Globus pallidus (tissue), 1 donor: Measurements from ENCODE around the gene HYI.
A peak's percentile ranks its signal among the peaks of the same experiment; 100 is the strongest.
"Not testable (repeated sequence)": the region's sequence is repeated elsewhere in the genome, so short reads cannot be mapped to it uniquely, and the experiment has no call there.

Experiments used
- DNase-seq: peaks from one replicate; pipeline ENCODE4 v3.0.0-alpha.2; 2015; ENCODE audit warnings: low spot score

HYI gene, protein sequence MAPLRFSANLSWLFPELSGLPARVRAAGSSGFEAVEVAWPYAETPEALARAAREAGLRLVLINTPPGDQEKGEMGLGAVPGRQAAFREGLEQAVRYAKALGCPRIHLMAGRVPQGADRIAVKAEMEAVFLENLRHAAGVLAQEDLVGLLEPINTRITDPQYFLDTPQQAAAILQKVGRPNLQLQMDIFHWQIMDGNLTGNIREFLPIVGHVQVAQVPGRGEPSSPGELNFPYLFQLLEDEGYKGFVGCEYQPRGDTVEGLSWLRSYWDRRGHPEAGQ

DNA sequence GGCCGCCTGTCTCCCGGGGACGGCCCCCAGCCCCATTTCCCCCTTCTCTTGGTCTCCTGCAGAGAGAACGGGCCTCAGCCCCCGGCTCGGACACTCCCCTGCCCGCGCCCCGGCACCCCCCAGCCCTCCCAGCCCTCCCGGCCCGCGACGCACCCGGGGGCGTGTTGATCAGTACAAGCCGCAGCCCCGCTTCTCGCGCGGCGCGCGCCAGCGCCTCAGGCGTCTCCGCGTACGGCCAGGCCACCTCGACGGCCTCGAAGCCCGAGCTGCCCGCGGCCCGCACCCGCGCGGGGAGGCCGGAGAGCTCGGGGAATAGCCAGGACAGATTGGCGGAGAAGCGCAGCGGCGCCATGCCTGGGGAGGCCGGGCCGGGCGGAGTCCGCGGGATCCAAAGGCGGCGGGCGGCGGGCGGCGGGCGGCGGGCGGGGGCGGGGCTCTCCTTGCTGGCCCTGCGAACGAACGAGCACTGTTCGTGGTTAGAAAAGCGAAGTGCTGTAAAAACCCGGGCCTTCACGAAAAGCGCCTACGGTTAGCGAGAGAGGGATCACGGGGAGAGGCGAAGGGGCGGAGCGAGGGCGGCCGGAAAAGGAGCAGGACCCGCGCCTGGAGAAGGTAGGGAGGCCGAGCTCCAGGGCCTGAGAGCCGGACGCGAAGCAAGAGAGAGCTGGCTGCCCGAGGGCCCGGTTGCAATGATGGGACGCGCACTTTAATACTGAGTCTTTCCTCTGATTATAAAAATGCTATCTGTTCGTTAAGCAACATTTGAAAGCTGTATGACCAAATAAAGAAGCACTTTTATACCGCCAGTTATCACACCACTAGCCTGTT lies at the start of gene HYI:
TSS of gene HYI (minus strand) at position 490 of the 828 bp plus-strand sequence. CDS start at position 352, 138 bp downstream.
- DNase-seq = peak; percentile 79

DNA sequence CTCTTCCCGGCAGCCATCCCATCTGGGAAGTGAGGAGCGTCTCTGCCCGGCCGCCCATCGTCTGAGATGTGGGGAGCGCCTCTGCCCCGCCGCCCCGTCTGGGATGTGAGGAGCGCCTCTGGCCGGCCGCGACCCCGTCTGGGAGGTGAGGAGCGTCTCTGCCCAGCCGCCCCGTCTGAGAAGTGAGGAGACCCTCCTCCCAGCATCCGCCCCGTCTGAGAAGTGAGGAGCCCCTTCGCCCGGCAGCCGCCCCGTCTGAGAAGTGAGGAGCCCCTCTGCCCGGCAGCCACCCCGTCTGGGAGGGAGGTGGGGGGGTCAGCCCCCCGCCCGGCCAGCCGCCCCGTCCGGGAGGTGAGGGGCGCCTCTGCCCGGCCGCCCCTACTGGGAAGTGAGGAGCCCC lies 48.1 kb upstream of the HYI start:
- DNase-seq = not testable (repeated sequence)

DNA sequence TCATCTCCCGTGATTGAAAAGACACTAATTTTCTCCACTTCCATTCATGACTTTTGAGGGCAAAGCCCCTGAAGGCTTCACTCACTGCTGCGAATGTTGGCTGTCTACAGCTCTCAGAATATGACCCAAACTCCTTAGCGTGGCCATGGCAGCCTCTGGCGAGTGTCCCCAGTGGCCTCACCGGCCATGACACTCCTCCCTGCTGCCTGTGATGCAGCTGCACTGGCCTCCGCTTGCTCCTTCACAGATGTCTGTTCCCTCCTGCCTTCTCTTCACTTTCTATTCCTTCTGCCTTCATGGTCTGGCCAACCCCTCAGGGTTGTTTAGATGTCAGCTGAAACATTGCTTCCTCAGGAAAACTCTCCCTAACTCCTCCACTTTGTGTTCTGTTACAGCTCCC lies 46.2 kb upstream of the HYI start:
- DNase-seq = no peak

DNA sequence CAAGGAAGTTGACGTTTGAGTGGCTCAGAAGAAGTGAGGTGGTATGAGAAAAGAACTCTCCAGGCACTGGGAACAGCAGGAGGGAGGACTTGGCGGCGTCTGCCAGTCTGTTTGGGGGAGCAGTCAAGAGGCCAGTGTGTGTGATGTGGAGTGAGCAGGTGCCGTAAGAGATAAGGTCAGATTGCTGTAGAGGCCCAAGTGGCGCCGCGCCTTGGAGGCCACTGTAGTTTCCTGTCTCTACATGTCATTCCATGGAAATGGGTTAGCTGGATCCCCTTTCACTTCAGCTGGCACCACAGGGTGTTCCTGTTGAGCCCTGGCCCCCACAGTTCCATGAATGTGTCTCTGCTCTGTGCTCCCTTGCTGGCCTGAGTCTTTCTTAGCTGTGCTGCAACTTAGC lies 41.5 kb upstream of the HYI start:
- no peak for DNase-seq

DNA sequence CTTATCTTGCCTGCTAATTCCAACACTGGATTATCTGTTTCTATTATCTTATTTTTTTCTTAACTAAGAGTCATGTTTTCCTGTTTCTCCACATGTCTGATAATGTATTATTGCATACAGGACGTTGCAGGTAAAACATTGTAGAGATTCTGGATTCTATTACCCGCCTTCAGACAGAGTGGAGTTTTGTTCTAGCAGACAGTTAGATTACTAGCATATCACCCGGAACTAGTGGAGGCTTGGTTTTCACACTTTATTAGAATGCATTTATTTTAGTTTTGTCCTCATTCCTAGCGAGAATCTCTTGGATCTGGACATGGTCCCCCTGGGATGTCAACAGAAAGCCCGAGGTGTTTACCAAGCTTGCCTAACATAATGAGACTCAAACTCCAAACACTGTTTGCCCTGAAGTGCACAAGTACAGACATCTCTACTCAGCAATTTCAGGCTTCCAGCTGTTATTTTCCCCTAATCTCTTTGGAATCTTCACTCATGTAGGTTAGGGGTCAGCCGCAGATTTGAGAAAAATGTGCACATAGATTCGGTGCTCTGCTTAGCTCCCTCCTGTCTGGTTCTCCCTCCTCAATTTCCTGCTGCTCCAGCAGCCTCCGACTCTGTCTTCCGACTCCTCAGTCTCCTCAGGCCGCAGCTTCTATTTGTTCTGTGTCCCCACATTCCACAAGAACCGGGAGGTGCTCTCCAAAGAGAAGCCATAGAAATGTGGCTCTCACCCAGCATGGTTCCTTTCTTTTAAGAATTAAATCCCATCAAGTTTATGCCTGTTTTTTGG lies 40.1 kb upstream of the HYI start:
- no peak for DNase-seq

DNA sequence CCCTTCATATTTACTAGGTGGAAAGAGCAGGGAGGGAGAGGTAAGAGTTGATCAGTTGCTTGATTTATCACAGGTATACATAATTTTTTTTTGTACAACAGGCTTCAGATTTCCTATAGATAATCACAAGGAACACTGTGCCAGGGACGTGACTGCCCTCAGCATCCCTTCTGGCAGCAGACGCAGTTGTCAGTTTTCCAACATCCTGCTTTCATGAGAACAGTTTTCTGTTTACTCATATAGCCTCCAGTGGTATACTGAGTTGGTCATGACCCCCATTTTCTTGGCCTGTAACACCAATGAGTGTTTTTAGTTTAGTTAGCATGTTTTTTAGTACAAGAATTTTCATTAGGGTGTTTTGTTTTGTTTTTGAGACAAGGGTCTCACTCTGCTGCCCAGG lies 39.1 kb upstream of the HYI start:
- no peak for DNase-seq

DNA sequence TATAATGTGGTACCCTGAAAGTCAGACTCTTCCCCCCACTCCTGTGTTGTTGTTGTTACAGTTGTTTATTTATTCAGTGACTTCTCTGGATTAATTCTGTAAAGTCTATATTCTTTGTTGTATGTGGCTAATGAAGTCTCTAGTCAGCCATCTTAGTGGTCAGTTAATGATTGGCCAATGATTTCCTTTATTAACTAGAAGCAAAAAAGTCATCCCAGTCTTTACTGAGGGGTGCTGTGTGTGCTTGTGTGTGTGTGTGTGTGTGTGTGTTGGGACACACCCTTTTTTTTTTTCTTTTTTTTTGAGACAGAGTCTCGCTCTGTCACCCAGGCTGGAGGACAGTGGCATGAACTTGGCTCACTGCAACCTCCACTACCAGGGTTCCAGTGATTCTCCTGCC lies 37.3 kb upstream of the HYI start:
- DNase-seq = no peak

DNA sequence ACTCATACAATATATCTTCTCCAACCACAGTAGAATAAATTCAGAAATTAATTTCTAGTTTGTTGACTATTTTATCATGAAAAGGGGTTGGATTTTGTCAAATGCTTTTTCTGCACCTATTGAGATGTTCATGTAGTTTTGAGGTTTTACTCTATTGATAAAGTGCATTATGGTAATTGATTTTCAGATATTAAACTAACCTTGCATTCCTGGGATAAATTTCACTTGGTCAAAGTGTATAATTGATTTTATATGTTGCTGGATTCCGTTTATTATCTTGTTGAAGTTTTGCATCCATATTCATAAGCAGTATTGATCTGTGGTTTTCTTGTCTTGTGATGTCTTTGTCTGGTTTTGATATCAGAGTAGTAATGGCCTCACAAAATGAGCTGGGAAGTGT lies 34.4 kb upstream of the HYI start:
- no peak for DNase-seq

DNA sequence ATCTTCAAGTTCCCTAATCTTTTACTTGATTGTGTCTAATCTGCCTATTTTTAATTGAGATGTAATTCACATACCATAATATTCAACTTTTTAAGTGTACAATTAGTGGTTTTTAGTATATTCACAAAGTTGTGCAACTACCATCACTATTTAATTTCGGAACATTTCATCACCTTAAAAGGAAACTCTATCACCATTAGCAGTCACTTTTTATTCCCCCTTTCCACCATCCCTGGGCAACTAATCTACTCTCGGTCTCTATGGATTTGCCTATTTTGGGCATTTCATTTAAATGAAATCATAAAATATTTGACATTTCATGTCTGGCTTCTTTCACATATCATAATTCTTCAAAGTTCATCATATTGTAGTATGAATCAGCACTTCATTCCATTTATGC lies 30.6 kb upstream of the HYI start:
- DNase-seq = no peak

DNA sequence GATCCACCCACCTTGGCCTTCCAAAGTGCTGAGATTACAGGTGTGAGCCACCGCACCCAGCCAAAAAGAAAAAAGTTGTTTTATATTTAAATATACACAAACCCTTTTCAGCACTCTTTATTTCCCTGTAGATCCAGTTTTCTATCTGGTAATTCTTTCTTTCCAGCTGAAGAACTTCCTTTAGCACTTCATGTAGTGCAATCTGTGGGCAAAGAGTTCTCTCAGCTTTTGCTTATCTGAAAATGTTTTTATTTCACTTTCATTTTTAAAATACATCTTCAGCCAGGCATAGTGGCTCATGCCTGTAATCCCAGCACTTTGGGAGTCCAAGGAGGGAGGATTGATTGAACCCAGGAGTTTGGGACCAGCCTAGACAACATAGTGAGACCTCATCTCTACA lies 28.5 kb upstream of the HYI start:
- no peak for DNase-seq

DNA sequence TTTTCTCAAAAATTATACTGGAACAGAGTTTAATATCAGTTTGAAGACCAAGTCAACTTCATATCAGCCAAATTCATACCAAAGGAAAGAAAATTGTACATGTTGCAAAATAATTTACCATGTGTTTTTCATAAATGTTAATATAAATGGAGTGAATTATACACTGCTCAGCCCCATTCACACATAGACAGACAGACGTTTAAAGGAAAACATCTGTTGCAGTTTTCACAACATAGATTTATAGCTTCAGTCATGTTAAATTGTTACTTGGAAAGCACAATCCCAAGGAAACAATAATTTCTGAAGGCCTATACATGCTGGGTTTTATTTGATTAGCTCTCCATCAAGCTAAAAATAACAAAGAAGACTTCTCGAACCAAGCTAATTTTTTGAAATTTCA lies 27.8 kb upstream of the HYI start:
- no peak for DNase-seq

DNA sequence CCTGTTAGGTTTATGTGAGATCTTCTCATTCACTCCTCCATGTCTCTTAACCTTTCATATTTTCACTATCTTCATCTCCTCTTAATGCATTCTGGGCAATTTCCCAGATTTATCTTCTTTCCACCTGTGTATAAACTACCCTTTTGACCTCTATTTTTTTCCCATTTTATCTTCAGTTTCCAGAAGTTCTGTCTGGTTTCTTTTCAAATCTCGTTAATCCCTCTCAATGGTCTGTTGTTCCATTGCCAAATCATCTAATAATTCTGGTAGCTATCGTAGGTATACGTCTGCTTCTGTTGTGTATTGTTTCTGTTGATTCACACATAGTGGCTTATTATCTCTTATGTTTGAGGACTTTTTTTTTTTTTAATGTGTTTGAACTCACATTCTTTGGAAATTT lies 25.7 kb upstream of the HYI start:
- no peak for DNase-seq

DNA sequence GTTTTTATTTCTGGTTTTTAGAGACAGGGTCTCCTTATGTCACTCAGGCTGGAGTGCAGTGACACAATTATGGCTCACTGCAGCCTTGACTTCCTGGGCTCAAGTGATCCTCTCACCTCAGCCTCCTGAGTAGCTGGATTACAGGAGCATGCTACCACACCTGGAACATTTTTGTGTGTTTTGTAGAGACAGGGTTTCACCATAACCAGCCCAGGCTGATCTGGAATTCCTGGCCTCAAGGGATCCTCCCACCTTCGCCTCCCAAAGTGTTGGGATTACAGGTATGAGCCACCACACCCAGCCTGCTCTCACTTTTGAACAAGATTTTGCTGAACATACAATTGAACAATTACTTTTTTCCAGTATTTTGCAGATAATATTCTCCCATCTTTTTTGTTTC lies 24.0 kb upstream of the HYI start:
- DNase-seq = no peak

DNA sequence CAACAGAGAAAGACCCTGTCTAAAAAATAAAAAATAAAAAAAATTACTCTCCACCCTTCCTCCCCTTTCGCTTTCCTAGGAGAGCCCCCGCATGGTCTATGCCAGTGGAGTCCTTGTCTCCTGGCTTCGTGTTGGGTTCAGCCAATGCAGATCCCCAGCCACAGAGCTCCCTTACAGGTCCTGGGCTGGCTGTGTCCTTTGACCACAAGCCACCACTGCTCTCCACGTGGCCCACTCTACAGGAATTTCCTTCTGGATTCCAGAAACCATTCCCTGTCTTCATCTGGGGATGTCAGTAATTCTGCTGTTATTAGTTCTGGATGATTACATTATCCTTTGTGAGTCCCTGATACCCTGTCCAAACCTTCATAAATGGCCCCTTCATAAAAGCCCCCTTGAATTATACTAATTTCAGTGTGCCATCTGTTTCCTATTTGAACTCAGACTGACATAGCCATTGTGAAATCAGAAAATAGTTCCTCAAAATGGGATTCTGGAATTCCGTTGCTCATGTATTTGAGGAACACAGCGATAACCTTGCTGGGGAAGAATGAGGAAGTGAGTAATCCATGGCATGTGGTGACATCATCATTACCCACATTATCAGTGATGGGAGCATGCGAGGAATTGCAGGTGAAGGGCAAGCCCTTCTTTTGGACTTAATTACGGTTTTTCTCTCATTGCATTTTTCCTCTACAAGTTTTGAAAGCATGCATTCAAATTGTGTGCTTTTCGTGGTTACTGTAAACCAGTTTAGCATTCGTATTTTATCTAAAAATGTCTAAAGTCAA lies 22.1 kb upstream of the HYI start:
- not testable (repeated sequence) for DNase-seq

DNA sequence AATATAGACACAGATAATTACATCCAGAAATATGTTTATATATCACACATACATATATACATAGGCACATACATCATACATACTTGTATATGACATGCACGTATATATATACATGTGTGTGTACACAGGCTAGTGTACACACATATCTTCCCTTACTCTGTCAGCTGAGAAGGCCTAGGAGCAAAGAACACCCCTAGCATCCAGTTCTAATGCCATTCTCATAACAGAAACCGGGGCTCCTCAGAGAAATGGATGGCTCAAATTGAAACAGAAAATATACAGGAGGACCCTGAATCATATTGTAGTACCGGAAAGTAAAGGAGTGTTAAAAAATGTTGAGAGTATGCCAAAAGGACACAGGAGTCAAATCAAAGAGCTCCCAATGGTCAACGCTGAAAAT lies 19.7 kb upstream of the HYI start:
- no peak for DNase-seq

DNA sequence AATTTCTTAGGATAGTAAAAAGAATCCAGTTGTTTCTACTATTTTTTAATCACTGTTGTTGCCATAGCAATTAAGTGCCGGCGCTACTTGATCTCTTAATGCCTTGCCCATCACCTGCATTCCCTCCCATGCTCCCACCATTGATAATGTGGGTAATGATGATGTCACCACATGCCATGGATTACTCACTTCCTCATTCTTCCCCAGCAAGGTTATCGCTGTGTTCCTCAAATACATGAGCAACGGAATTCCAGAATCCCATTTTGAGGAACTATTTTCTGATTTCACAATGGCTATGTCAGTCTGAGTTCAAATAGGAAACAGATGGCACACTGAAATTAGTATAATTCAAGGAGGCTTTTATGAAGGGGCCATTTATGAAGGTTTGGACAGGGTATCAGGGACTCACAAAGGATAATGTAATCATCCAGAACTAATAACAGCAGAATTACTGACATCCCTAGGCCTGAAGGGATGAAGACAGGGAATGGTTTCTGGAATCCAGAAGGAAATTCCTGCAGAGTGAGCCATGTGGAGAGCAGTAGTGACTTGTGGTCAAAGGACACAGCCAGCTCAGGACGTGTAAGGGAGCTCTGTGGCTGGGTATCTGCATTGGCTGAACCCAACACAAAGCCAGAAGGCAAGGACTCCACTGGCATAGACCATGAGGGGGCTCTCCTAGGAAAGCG lies 18.9 kb upstream of the HYI start:
- DNase-seq = not testable (repeated sequence)

DNA sequence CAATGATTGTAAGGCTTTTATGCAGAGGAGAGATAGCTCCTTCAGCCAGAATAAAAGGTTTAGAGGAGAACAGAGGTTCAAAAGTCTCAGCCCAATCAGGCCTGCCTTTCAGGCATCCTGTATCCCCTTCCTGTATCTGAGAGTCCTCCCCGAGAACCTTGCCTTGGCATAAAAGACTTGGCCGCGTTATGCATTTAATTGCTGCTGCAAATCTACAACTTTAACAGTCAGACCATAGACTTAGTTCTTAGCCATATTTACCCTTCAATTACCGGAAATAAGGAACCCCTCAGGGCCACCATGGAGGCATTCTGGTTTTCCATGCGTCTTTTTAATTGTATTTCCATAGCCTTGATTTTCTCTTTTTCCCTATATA lies 18.3 kb upstream of the HYI start:
- no peak for DNase-seq

DNA sequence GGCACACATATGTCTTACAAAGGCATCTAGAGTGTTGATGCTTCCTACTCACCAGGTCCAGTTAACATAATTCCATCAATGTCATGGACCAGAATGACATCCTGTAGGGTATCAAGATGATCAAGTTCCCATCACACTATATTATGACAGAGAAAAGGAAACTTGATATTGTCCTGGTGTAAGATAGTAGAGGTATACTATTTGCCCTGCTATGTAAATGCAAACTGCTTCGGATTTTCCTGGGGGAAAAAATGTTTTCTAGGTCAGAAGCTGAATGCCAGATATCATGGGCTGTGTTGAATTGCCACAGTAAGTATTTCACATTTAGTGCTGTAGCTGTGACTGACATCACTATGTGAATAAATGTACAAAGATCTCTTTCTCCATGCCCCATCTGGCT lies 16.2 kb upstream of the HYI start:
- DNase-seq = no peak

DNA sequence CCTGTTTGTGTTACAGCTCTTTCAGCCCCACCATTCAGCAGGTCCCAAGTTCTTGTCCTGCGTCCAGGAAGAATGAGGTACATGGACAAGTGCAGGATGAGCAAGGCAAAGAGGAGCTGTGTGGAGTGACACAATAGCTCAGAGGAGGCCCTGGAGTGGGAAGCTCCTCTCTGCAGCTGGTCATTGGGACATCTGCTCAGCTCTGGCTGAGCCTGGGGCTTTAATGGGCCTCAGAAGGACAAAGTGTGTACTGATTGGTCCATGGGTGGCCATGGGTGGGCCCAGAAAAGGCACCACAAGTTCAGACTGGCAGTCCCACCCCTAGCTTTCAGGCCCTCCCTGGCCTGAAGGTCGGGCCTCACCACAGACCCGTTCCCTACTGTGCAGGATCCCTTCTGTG lies 14.7 kb upstream of the HYI start:
- no peak for DNase-seq

DNA sequence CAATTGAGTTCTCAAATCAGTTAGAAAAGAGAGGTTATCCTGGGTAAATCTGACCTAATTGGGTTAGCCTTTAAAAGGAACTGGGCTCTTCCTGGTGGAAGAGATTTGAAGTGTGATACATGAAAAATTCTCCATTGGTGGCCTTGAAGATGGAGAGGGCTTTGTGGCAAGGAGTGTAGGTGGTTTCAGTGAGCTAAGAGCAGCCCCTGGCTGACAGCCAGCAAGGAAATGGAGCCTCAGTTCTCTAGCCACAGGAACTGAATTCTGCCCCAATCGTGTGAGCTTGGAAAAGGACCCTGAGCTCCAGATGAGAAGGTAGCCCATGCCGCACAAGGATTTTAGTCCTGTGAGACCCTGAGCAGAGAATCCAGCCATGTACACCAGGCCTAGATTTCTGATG lies 12.7 kb upstream of the HYI start:
- DNase-seq = no peak

DNA sequence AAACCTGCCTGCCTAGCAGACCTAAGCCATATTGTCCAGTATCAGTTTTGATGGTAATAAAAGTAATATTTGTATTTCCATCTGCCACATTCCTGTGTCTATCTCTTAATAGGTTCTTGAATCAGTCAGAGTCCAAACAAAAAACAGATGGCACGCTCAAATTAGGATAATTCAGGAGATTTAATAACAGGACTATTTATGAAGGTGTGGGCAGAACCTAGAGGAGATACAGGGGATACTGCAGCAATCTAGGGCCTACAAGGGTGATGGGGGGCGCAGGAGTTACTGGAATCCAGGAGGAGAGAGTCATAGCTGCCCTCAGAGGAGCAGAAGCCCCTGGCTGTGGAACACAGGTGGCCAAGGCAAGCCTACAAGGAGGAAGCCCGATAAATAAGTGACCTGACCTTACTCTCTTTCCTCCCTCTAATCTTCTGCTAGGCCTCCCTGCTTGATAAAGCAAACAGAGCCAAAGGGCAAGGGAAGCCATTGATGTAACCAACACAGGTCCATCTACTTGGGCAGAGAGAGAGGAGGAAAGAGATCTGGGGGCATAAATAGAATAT lies 11.9 kb upstream of the HYI start:
- DNase-seq = no peak
